RPMI7951 (cell line): Measurements from ENCODE around the gene ZDHHC14. TPM values are rescaled to one million over a fixed set of nuclear protein-coding genes. Genes with fewer than 3 reads are reported as not detected.
"Not testable (repeated sequence)": the region's sequence is repeated elsewhere in the genome, so short reads cannot be mapped to it uniquely, and the experiment has no call there.

Source experiments
- DNase-seq: peaks from one replicate; pipeline ENCODE4 v3.0.0-alpha.2; 2012; ENCODE audit warnings: low read depth
- total RNA-seq: library from RNA; depleted of rRNA; stranded (reverse); fragments of >200 nt; shearing (Covaris generic); gene quantifications from 2 replicates; pipeline ENCODE4 v1.2.3, GENCODE V29; 2014

Gene ZDHHC14
- total RNA-seq, 1 experiment from 2014 or later, result 1.8 TPM

DNA sequence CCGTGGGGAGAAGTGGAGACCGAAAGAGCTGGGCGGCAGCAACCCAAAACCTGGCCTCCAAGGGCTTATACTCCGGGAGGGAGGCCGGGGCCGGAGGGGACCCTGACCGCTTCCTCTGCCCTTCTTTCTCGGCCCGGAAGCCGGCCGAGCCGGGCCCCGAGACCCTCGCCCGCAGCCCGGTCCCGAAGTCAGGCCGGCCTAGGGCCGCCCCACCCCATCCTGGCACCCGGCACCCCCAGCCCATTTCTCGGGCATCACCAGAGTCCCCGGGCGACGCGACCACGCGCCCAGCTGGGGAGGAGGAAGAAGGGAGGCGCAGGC, 572 bp upstream of the ZDHHC14 start:
- DNase-seq, result no peak

DNA sequence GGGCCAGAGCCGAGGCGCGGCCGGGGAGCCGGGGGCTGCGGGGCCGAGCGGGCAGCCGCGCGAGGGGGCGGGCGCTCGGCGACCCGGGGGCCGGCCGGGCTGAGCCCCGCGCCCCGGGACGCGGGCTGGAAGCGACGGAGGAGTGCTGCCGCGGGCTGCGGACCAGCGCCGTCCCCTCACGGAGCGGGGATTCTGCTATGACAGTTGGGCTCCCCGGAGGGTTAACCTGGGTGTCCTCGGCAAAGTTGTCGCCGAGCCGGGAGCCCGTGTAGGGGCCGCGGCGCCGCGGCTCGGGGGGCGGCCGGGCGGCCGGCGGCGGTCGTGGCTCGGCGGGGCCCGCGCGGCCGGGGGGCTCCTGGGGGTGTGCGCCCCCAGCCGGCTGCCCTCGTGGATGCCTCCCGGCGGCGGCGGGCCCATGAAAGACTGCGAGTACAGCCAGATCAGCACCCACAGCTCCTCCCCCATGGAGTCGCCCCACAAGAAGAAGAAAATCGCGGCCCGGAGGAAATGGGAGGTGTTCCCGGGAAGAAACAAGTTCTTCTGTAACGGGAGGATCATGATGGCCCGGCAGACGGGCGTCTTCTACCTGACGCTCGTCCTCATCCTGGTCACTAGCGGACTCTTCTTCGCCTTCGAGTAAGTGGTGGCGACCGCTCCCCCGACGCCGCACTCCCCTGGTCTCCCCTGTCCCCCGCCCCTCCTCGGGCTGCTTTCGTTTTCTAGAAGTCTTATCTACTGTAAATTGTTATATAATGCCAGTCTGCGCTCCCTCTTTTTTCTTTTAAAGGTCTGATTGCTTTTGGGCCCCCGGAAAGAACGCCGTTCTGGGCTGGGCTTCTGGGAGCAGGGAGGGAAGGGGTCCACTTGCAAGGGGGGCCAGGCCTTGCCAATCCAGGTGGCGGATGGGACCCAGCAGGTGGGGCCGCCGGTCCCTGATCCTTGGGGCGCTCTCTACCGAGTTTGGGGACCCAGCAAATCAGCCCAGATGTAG, 936 bp downstream of the ZDHHC14 start:
- DNase-seq, result peak; percentile 47

DNA sequence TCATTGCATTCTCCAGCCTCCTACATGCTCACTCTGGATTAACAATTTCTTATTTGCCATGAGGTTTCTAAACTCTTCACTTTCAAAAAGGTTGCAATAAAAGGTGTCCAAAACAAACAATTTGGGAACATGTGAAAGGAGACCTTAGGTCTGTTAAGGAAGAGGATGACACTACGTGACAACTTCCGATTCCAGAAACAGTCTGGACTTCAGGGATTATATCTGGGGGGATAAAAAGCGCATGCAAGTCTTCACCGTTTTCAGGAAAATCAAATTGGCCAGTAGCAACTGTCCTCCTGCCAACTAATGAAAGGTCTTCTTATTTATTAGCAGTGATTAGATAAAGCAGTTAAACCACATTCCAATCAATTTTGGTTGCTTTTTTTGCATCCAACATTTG, 1.8 kb downstream of the ZDHHC14 start:
- DNase-seq, result no peak

DNA sequence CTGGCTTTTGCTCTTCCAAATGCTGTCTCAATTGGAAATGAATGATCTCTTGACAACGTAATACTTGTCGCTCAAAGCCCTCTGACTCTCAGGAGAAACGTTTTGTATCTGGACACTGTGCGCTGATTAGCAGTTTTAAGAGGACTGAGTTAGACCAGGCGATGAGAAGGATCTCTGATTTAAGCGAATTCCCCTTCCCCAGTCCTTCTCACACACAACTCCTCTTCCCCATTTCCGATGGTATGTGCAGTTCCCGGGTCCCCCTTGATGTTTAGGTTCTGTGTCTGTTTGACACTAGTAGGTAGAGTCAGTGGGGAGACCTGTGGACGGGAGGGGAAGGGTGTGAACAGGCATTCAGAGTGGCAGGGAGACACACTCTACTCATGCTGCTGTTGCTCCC, 2.5 kb downstream of the ZDHHC14 start:
- DNase-seq, result no peak

DNA sequence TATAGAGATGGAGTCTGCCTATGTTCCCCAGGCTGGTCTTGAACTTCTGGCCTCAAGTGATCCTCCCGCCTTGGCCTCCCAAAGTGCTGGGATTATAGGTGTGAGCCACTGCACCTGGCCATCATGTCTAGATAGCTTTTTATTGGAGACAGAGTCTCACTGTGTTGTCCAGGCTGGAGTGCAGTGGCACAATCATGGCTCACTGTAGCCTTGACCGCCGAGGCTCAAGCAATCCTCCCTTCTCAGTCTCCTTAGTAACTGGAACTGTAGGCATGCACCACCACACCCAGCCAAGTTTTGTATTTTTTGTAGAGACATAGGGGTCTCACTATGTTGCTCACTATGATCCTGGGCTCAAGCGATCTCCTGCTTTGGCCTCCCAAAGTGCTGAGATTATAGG, 4.0 kb downstream of the ZDHHC14 start:
- DNase-seq, result not testable (repeated sequence)

- no peak for DNase-seq
Measured at GRCh38 chr6:157385482-157385881, 4.5 kb downstream of the ZDHHC14 start.

DNA sequence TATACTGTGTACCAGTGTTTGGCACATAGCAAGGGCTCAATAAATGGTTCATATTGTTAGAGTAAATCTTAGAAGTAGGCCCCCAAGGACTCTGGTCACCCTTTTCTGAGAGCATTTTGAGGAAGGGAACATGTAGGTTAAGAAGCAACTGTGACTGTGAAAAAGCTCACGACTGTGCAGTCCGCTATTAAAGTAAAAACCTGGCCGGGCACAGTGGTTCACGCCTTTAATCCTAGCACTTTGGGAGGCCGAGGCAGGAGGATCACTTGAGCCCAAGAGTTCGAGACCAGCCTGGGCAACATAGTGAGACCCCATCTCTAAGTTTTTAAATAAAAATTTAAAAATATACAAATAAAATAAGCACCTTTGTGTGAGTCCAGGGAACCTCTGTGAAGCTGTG, 5.0 kb downstream of the ZDHHC14 start:
- DNase-seq, result no peak

DNA sequence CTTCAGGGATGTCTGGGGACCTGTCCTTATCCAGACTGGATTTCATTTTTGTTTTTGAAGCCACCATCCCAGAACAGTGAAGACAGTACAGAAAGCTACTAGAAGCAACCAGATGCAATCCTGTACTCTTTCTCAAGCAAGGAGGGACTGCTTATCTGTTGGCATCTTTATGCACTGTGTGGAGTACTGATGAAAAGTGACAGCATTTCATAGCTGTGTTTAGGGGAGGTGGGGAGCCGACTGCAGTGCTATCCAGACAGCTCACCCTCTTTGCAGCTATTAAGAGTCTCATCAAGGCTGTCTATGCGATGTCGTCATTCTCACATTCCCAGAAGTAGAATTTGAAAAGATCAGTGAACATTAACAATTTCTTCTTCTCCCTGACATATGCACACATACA, 5.5 kb downstream of the ZDHHC14 start:
- no peak for DNase-seq

GRCh38 chr6:157388924-157389323, 7.9 kb downstream of the ZDHHC14 start:
- no peak for DNase-seq

DNA sequence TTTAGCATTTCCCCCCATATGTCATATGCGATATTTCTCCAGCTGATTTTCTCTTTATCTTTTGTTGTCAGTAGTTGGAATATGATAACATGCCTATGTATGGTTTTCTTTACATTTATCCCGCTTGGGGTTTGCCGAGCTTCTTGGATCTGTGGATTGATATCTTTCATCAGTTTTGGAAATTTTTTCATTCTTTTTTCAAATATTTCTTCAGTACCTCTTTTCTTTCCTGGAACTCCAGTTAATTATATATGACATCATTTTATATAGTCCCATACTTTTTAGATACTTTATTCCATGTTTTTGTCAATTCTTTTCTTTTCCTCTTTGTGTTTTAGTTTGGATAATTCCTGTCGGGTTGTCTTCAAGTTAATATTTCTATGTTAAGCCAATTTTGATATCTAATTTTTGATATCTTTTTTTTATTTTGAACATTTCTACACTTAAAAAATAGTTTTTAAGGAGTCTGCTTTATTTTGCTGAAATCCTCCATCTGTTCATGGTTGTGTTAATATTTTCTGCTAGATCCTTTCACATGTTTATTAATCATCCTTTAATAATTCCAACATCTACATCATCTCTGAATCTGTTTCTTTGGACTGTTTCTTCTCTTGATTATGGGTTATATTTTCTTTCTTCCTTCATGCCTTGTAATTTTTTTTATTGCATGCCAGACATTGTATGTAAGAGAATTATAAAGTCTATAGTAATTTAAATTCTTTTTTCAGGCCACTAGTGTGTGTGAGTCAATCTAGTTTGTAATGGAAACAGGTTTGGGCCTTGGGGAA, 9.5 kb downstream of the ZDHHC14 start:
- DNase-seq, result no peak

DNA sequence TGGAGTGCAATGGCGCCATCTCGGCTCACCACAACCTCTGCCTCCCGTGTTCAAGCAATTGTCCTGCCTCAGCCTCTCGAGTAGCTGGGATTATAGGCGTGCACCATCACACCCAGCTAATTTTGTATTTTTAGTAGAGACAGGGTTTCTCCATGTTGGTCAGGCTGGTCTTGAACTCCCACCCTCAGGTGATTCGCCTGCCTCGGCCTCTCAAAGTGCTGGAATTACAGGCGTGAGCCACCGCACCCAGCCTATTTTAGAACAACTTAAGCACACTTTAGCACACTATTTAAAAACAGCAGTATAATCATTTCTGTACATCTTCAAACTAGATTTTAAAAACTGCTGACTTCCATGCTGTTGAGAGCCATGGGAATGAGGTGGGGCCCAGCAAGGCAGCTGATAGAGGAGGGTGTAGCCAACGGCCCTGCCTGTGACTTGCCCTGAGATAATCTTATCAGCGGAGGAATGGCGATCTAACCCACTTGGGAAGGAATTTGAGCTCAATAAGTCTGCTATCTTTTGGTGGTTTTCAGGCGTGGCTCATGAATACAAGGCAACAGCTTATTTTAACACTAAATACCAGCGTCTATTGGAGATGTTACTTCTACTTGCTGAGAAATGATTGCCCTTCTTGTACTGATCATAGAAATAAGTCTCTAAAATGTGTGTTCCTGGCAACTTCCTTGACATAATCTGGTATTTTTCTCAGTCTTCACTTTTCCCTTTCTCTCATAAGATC, 12.1 kb downstream of the ZDHHC14 start:
- DNase-seq, result no peak

DNA sequence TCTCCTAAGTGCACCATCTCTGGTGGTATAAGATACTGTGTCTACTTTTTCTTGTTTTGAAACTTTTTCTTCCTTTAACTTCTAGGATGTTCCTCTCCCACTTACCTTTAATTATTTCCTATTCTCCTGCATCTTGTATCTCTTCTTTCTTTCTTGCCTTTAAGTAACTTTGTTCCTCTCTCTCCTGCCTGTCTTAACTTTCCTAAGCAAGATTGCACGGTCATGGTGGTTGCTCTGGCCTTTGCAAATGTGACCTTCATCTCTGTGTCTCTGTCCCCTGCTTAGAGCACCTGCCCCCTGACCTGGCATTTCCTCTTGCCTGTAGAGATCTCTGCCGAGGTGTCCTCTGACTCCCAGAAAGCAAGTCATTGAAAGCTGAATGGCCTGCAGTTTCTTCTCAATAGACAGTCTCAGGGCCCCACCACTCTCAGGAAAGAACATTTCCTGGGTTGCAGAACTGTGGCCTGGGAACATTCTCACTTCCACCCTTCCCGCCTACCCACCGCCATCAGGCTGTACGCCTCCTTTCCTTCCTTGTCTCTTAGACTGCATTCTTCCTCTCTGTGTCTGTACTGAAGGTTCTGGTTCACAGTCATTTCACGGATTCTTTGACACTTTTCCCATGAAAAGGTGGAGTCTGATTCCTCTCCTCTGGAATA, 12.8 kb downstream of the ZDHHC14 start:
- no peak for DNase-seq

GRCh38 chr6:157395199-157395598, 14.2 kb downstream of the ZDHHC14 start:
- DNase-seq, result not testable (repeated sequence)

DNA sequence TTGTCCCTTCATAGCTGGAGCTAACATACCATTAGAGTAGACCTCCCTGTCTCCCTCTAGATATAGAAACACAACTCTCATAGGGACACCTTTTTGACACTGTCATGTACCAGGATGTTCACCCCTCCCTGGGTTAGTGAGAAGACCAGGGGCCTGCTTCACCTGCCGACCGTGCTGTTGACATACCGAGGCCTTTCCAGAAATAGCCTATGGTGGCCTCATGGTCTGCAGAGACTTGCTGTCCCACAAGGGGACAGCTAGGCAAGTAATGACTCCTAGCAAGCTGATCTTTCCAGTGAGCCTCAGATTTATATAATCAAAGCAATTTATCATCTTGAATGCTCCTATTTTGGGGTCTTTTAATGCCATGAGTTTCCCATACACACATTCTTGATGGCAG, 15.0 kb downstream of the ZDHHC14 start:
- no peak for DNase-seq

GRCh38 chr6:157397660-157398059, 16.7 kb downstream of the ZDHHC14 start:
- no peak for DNase-seq

GRCh38 chr6:157398151-157398550, 17.2 kb downstream of the ZDHHC14 start:
- DNase-seq, result no peak

- DNase-seq, result no peak
Measured at GRCh38 chr6:157400676-157401075, 19.7 kb downstream of the ZDHHC14 start.

DNA sequence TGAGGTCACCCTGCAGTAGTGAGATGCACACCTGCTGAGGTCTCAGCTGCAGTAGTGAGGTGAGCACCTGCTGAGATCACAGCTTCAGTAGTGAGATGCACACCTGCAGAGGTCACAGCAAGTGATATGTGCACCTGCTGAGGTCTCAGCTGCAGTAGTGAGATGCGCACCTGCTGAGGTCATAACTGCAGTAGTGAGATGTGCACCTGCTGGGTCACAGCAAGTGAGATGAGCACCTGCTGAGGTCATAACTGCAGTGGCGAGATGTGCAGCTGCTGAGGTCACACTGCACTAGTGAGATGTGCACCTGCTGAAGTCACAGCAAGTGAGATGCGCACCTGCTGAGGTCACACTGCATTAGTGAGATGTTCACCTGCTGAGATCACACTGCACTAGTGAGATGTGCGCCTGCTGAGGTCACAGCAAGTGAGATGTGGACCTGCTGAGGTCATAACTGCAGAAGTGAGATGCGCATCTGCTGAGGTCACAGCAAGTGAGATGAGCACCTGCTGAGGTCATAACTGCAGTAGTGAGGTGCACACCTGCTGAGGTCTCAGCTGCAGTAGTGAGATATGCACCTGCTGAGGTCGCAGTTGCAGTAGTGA, 20.8 kb downstream of the ZDHHC14 start:
- no peak for DNase-seq

DNA sequence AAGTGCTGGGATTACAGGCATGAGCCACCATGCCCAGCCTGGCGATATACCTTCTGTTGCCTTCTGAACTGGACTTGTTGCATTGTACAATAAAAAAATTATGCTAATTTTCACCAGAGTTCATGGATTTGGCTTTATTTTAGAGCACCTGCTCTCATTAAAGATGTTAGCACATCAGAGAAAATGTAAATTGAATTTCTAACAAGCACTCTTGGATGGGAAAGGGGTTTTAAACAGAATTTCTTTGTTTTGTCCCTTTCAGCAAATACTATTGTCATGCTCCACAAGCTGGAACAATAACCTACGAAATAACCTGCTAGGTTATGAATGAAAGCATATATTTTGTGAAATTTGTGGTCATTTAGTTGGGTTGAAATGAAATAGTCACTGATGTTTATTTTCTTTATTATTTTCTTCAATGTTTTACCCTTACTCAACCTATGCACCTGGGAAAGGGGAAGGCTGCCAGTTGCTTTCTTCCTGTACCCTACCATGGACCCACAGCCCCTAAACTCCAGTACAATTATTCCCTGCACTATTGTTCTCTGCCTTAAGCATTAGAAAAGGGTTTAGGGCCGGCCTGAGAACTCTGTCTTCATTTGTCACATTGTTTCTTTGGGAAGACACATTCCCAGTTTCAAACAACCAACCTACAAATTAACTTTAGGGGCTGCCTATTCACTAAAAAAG, 22.2 kb downstream of the ZDHHC14 start:
- DNase-seq, result no peak

DNA sequence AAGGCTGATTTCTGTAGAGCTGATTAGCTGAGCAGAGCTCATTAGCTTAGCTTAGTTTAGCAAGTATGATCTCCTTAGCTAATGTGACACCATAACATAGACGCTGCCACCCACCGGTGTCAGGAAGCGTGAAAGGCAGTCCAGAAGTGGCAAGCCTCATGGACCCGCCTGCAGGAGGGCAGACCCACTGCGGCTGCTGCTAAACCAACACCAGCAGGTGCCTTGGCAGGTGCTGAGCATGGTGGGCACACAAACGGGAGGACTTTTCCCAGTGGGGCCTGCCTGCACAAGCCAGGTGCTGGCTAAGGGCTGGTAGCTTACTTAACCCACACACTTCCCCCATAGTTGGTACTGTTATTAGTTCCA, 22.7 kb downstream of the ZDHHC14 start:
- no peak for DNase-seq

GRCh38 chr6:157405986-157406385, 25.0 kb downstream of the ZDHHC14 start:
- DNase-seq, result no peak
